SK-N-SH (cell line): ENCODE data around the gene NTM. TPM values are rescaled to one million over a fixed set of nuclear protein-coding genes. Genes with fewer than 3 reads are reported as not detected.

ENCODE experiments used
- CTCF ChIA-PET: fragments of 300-600, 350-600 bp; formaldehyde crosslinking; extraction: SDS; loops from one replicate; lab custom pipeline; 2021; lab: Yijun Ruan, JAX
- POLR2A ChIA-PET: fragments of 350-600 bp; sonication (Branson Sonifier 250); formaldehyde crosslinking; extraction: SDS; loops from one replicate; lab custom pipeline; 2020; ENCODE audit warnings: antibody characterized with exemption, inconsistent platforms; lab: Yijun Ruan, JAX
- DNase-seq: peaks from one replicate; pipeline ENCODE4 v3.0.0; 2012
- H2AFZ ChIP-seq: fragments of 200-600 bp; sonication (generic); 2 replicates; pipeline ENCODE4 v1.8.1; 2016; ENCODE audit warnings: antibody characterized with exemption, mild to moderate bottlenecking, low read depth
- H3F3A ChIP-seq: fragments of 200-600 bp; sonication (generic); replicated peaks from 2 replicates; pipeline ENCODE3; 2016; ENCODE audit warnings: antibody characterized with exemption, mild to moderate bottlenecking; ENCODE audit not compliant: insufficient read depth
- H3K27ac ChIP-seq, 2 experiments: fragments of 200-500 bp in 1 of 2; fragments of 200-600 bp in 1 of 2; sonication (Bioruptor generic) in 1 of 2; sonication (generic), shearing (Covaris generic) in 1 of 2; 2 replicates each; pipeline versions ENCODE4 v1.5.1 to v1.6.1; 2014 to 2016; ENCODE audit warnings: low read depth in 2 of 2, inconsistent platforms in 1 of 2, low read length in 1 of 2, mild to moderate bottlenecking in 1 of 2, mixed read lengths in 1 of 2
- H3K27me3 ChIP-seq: fragments of 200-600 bp; sonication (generic), shearing (Covaris generic); 2 replicates; pipeline ENCODE4 v1.6.1; 2016; ENCODE audit warnings: mixed run types; ENCODE audit not compliant: insufficient read depth
- H3K36me3 ChIP-seq, 2 experiments: fragments of 200-500 bp in 1 of 2; fragments of 200-600 bp in 1 of 2; sonication (Bioruptor generic) in 1 of 2; sonication (generic) in 1 of 2; replicated peaks in 1 of 2; 2 replicates each; pipeline versions ENCODE3 to v1.5.1; 2014 to 2016; ENCODE audit warnings: low read length in 1 of 2, mild to moderate bottlenecking in 1 of 2; ENCODE audit not compliant: insufficient read depth in 2 of 2, control insufficient read depth in 1 of 2
- H3K4me1 ChIP-seq, 2 experiments: fragments of 200-500 bp in 1 of 2; fragments of 200-600 bp in 1 of 2; sonication (Bioruptor generic) in 1 of 2; sonication (generic), shearing (Covaris generic) in 1 of 2; 2 replicates each; pipeline versions ENCODE4 v1.5.1 to v1.6.1; 2014 to 2016; ENCODE audit warnings: low read depth in 1 of 2, low read length in 1 of 2, mixed run types in 1 of 2; ENCODE audit not compliant: insufficient read depth in 2 of 2, control insufficient read depth in 1 of 2
- H3K4me2 ChIP-seq: fragments of 200-600 bp; sonication (generic), shearing (Covaris generic); 2 replicates; pipeline ENCODE4 v1.6.1; 2017; ENCODE audit warnings: mixed run types
- H3K4me3 ChIP-seq, 2 experiments: fragments of 200-500 bp in 1 of 2; fragments of 200-600 bp in 1 of 2; sonication (Bioruptor generic) in 1 of 2; sonication (generic), shearing (Covaris generic) in 1 of 2; 2 replicates each; pipeline versions ENCODE4 v1.5.1 to v1.8.1; 2014 to 2016; ENCODE audit warnings: low read depth in 2 of 2, inconsistent platforms in 1 of 2, low read length in 1 of 2, mild to moderate bottlenecking in 1 of 2, mixed read lengths in 1 of 2, moderate library complexity in 1 of 2
- H3K79me2 ChIP-seq: fragments of 200-600 bp; sonication (generic); 2 replicates; pipeline ENCODE4 v1.8.1; 2017; ENCODE audit warnings: mild to moderate bottlenecking; ENCODE audit not compliant: insufficient read depth
- H3K9ac ChIP-seq: fragments of 200-600 bp; sonication (generic); 2 replicates; pipeline ENCODE4 v1.6.1; 2017; ENCODE audit warnings: mixed run types
- H3K9me2 ChIP-seq: fragments of 200-600 bp; sonication (generic); 2 replicates; pipeline ENCODE4 v1.6.1; 2017; ENCODE audit warnings: mixed run types
- H3K9me3 ChIP-seq: fragments of 200-600 bp; sonication (generic); 2 replicates; pipeline ENCODE4 v1.6.1; 2017; ENCODE audit warnings: mixed run types, mild to moderate bottlenecking, moderate library complexity
- H4K20me1 ChIP-seq: fragments of 200-600 bp; sonication (generic); 2 replicates; pipeline ENCODE4 v1.6.1; 2017; ENCODE audit warnings: mild to moderate bottlenecking, mixed run types; ENCODE audit not compliant: insufficient read depth
- CHD2 ChIP-seq: fragments of 150-350 bp; IDR thresholded peaks from 2 replicates; pipeline ENCODE4 v1.6.1; 2018; ENCODE audit warnings: low read length; ENCODE audit not compliant: partially characterized antibody
- CTCF ChIP-seq: fragments of 200-600 bp; sonication (generic); IDR thresholded peaks from 2 replicates; pipeline ENCODE4 v1.6.1; 2017; ENCODE audit warnings: antibody characterized with exemption, mild to moderate bottlenecking, moderate library complexity
- FOSL2 ChIP-seq: IDR thresholded peaks from 2 replicates; pipeline ENCODE4 v1.4.0; 2012; ENCODE audit warnings: low read depth, mild to moderate bottlenecking, moderate library complexity, borderline replicate concordance
- FOXJ3 ChIP-seq: sonication (generic); formaldehyde crosslinking; IDR thresholded peaks from 2 replicates; pipeline ENCODE4 v1.5.1; 2020; ENCODE audit warnings: mild to moderate bottlenecking, missing genetic modification reagents
- GATA2 ChIP-seq: sonication (generic); formaldehyde crosslinking; IDR thresholded peaks from 2 replicates; pipeline ENCODE4 v1.5.0; 2020; ENCODE audit warnings: mild to moderate bottlenecking, missing genetic modification reagents
- JUND ChIP-seq: IDR thresholded peaks from 2 replicates; pipeline ENCODE4 v1.4.0; 2012
- MAX ChIP-seq: IDR thresholded peaks from 2 replicates; pipeline ENCODE4 v1.4.0; 2012; ENCODE audit warnings: low read depth
- MEF2A ChIP-seq: IDR thresholded peaks from 2 replicates; pipeline ENCODE4 v1.4.0; 2012; ENCODE audit warnings: low read depth, borderline replicate concordance
- NFIC ChIP-seq: IDR thresholded peaks from 2 replicates; pipeline ENCODE4 v1.4.0; 2012; ENCODE audit warnings: borderline replicate concordance
- RCOR1 ChIP-seq: fragments of 150-350 bp; IDR thresholded peaks from 2 replicates; pipeline ENCODE4 v1.6.1; 2017; ENCODE audit warnings: antibody characterized with exemption, low read length
- RXRA ChIP-seq: IDR thresholded peaks from 2 replicates; pipeline ENCODE4 v1.4.0; 2012; ENCODE audit warnings: low read depth, mild to moderate bottlenecking, borderline replicate concordance
- SIN3A ChIP-seq: IDR thresholded peaks from 2 replicates; pipeline ENCODE4 v1.6.1; 2012; ENCODE audit warnings: low read depth, mild to moderate bottlenecking, low read length, moderate library complexity, borderline replicate concordance
- SMC3 ChIP-seq: IDR thresholded peaks from 2 replicates; pipeline ENCODE4 v1.6.1; 2012; ENCODE audit warnings: low read depth, low read length, improper control_type of control experiment
- TEAD4 ChIP-seq: IDR thresholded peaks from 2 replicates; pipeline ENCODE4 v1.4.0; 2012; ENCODE audit warnings: mild to moderate bottlenecking, borderline replicate concordance; ENCODE audit not compliant: insufficient read depth
- USF2 ChIP-seq: fragments of 150-350 bp; IDR thresholded peaks from 2 replicates; pipeline ENCODE4 v1.6.1; 2017; ENCODE audit warnings: antibody characterized with exemption, low read length, low read depth, borderline replicate concordance
- YY1 ChIP-seq: IDR thresholded peaks from 2 replicates; pipeline ENCODE4 v1.4.0; 2012; ENCODE audit warnings: low read depth, mild to moderate bottlenecking
- ZBTB33 ChIP-seq: IDR thresholded peaks from 2 replicates; pipeline ENCODE4 v1.4.0; 2012; ENCODE audit warnings: low read depth, borderline replicate concordance
- WGBS: methylation state at CpG from one replicate; pipeline ENCODE4 v1.1.6; 2017; ENCODE audit warnings: low lambda C conversion rate; 5-methylcytosine and 5-hydroxymethylcytosine counted together
- polyA plus RNA-seq, 3 experiments: library from polyadenylated mRNA; depleted of rRNA; stranded (reverse); fragments of >200 nt; gene quantifications; 2 replicates each; pipeline ENCODE4 v1.2.3, GENCODE V29; 2012

The NTM gene
- polyA plus RNA-seq, 1 of the 3 experiments (the other 2 are of a cell fraction), result 20.0 TPM

- POLR2A ChIA-PET, result no interaction called here
- H3K27ac ChIP-seq, result no peak overlapping the region
- TF ChIP-seq NFIC, result no peak
- no peak for TF ChIP-seq SMC3
- TF ChIP-seq MEF2A, result no peak
- TF ChIP-seq RXRA, result no peak
- TF ChIP-seq RCOR1, result no peak
- no peak for TF ChIP-seq MAX
- TF ChIP-seq FOXJ3, result no peak
- no peak for TF ChIP-seq SIN3A
- TF ChIP-seq YY1, result no peak
- TF ChIP-seq GATA2, result no peak
- no peak for TF ChIP-seq TEAD4
- no peak for TF ChIP-seq JUND
- TF ChIP-seq USF2, result no peak
- no peak for TF ChIP-seq CTCF
- TF ChIP-seq, all 33 proteins: peak for 0
- CTCF ChIA-PET, result interaction anchor here (1.6 to 3.1 kb wide), 2 partner anchors 8 to 86 kb away, joined by 6 to 26 read pairs; no protein-coding TSS in a partner anchor
- Histone ChIP-seq H2AFZ (no peak overlapping the region), H3K79me2 (no peaks in the 10 kb centered on the region), H3K9me2 (no peaks in the 10 kb centered on the region), H3K4me2 (no peak overlapping the region), H3K4me1 (no peaks in the 10 kb centered on the region), H3K36me3 (no peaks in the 10 kb centered on the region), H3K9ac (no peak overlapping the region), H4K20me1 (no peaks in the 10 kb centered on the region), H3F3A (no peaks in the 10 kb centered on the region), H3K27me3 (no peaks in the 10 kb centered on the region), H3K9me3 (no peaks in the 10 kb centered on the region), H3K4me3 (no peak overlapping the region)
- WGBS, result 0% methylated on average over 1 of the region's 1 CpG
- DNase-seq, result no peak
Measured at GRCh38 chr11:131666006-131666405, 295.6 kb downstream of the NTM start.

- Histone ChIP-seq H4K20me1 (no peaks in the 10 kb centered on the region), H3K79me2 (no peaks in the 10 kb centered on the region), H3K4me3 (no peak overlapping the region), H3K9ac (no peak overlapping the region), H2AFZ (no peak overlapping the region), H3K4me2 (no peak overlapping the region), H3F3A (no peaks in the 10 kb centered on the region), H3K9me2 (no peaks in the 10 kb centered on the region), H3K36me3 (no peaks in the 10 kb centered on the region), H3K27ac (no peak overlapping the region), H3K4me1 (no peaks in the 10 kb centered on the region), H3K9me3 (no peaks in the 10 kb centered on the region), H3K27me3 (no peaks in the 10 kb centered on the region)
- ChIA-PET POLR2A (no interaction called here), CTCF (interaction anchor here (1.3 to 1.6 kb wide), 2 partner anchors 87 to 602 kb away, joined by 6 read pairs; no protein-coding TSS in a partner anchor)
- TF ChIP-seq GATA2, result no peak
- TF ChIP-seq FOSL2, result no peak
- TF ChIP-seq CHD2, result no peak
- no peak for TF ChIP-seq MEF2A
- no peak for TF ChIP-seq ZBTB33
- no peak for TF ChIP-seq CTCF
- WGBS, result 0% methylated on average over 4 of the region's 5 CpGs
- no peak for DNase-seq
Measured at GRCh38 chr11:131666617-131667016, 296.2 kb downstream of the NTM start.
